Activated T-helper 1 cell treated with anti-CD3 and anti-CD28 coated beads, Interleukin-2, amount 50 U/mL, for 16 hours (primary cell): ENCODE results near the gene UACA.
"Not testable (repeated sequence)": the region's sequence is repeated elsewhere in the genome, so short reads cannot be mapped to it uniquely, and the experiment has no call there.

Experiments used
- DNase-seq, 2 donors: peaks; one replicate each; pipeline ENCODE4 v3.0.0-alpha.2; 2020; ENCODE audit warnings: low read depth in 1 of 2, low spot score in 1 of 2

Gene UACA

GRCh38 chr15:70669006-70669602 is 94.3 kb downstream of the UACA start:
- no peak for DNase-seq

GRCh38 chr15:70665599-70665998 is 97.8 kb downstream of the UACA start:
- DNase-seq: no peak

GRCh38 chr15:70664494-70664893 is 98.9 kb downstream of the UACA start:
- DNase-seq: no peak

GRCh38 chr15:70663069-70663468 is 100.3 kb downstream of the UACA start:
- not testable (repeated sequence) for DNase-seq

GRCh38 chr15:70659662-70660061 is 103.7 kb downstream of the UACA start:
- DNase-seq: no peak

GRCh38 chr15:70658641-70659040 is 104.7 kb downstream of the UACA start:
- DNase-seq: no peak

- no peak for DNase-seq
Measured at GRCh38 chr15:70653426-70653825, 109.9 kb downstream of the UACA start.

- no peak for DNase-seq
Measured at GRCh38 chr15:70652341-70652740, 111.0 kb downstream of the UACA start.

- DNase-seq: no peak
Measured at GRCh38 chr15:70651303-70651845, 112.0 kb downstream of the UACA start.

GRCh38 chr15:70650567-70651302 is 112.6 kb downstream of the UACA start:
- no peak for DNase-seq

GRCh38 chr15:70647396-70647795 is 116.0 kb downstream of the UACA start:
- no peak for DNase-seq

GRCh38 chr15:70646169-70646568 is 117.2 kb downstream of the UACA start:
- no peak for DNase-seq

- no peak for DNase-seq
Measured at GRCh38 chr15:70643783-70644125, 119.6 kb downstream of the UACA start.

GRCh38 chr15:70643106-70643782 is 120.1 kb downstream of the UACA start:
- no peak for DNase-seq

- no peak for DNase-seq
Measured at GRCh38 chr15:70636540-70637165, 126.7 kb downstream of the UACA start.

- no peak for DNase-seq
Measured at GRCh38 chr15:70635895-70636294, 127.5 kb downstream of the UACA start.

GRCh38 chr15:70633991-70634390 is 129.4 kb downstream of the UACA start:
- DNase-seq: no peak

GRCh38 chr15:70633103-70633831 is 130.1 kb downstream of the UACA start:
- no peak for DNase-seq

GRCh38 chr15:70632491-70633102 is 130.8 kb downstream of the UACA start:
- DNase-seq: no peak

GRCh38 chr15:70632079-70632478 is 131.3 kb downstream of the UACA start:
- no peak for DNase-seq
